GM19193 (cell line): ENCODE results near the gene TMEM44.

Experiments
- POLR2A ChIP-seq: IDR thresholded peaks from 4 replicates; pipeline ENCODE4 v1.6.1; 2011; ENCODE audit not compliant: insufficient read depth, insufficient read length; ENCODE audit errors: extremely low read depth

The TMEM44 gene

DNA sequence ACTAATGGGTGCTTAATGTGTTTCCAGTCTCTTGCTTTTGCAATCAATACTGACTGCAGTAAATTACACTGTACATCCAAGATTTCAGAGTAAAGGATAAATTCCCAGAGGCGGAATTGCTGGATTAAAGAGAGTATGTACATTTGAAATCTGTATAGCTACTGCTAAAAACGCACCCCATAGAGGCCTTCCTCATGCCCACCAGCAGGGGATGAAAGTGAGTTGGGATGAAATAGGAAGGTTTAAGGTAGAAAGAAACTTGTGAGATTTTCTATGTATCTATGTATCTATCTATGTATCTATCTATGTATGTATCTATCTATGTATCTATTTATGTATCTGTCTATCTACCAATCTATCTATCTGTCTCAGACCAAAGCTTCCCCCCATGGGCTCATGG, 28.4 kb downstream of the TMEM44 start:
- TF ChIP-seq POLR2A: no peak

DNA sequence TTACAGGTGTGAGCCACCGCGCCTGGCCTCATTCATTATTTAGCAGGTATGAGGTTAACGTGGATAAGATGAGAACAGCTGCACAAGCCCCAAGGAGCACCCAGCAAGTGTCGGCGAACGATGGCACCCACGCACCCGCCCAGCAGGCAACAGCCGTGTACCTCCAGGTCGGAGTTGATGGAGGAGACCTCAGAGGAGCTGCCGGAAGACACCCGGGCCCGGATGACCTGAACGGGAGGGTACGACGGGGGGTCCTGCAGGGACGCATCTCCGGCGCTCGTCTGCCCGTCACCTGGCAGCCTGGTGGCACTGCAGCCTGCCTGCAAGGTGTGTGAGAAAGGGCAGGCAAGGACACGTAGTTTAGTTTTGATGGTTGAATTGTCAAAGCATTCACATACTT, 29.1 kb downstream of the TMEM44 start:
- no peak for TF ChIP-seq POLR2A

DNA sequence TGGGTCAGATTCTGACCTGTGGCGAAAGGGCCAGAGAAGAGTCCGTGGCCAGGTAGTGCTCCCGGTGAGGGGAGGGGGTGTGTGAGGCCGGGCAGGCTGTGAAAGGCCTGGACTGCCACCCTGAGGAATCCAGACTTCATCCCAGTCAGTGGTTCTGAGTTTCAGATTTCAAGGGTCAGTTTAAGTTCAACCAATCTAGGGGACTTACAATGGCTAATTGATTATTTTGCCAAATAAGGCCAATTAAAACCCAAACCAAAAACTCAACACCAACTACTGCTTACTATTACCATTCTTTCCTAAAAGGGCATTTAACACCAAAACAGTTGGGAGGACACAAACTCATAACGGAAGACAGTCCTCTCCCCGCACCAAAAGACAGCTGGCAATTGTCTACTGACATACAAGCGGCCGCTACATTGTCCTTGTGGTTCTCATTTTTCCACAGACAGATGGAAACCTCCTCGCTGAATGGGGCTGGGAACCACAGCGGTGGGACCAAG, 30.5 kb downstream of the TMEM44 start:
- no peak for TF ChIP-seq POLR2A

DNA sequence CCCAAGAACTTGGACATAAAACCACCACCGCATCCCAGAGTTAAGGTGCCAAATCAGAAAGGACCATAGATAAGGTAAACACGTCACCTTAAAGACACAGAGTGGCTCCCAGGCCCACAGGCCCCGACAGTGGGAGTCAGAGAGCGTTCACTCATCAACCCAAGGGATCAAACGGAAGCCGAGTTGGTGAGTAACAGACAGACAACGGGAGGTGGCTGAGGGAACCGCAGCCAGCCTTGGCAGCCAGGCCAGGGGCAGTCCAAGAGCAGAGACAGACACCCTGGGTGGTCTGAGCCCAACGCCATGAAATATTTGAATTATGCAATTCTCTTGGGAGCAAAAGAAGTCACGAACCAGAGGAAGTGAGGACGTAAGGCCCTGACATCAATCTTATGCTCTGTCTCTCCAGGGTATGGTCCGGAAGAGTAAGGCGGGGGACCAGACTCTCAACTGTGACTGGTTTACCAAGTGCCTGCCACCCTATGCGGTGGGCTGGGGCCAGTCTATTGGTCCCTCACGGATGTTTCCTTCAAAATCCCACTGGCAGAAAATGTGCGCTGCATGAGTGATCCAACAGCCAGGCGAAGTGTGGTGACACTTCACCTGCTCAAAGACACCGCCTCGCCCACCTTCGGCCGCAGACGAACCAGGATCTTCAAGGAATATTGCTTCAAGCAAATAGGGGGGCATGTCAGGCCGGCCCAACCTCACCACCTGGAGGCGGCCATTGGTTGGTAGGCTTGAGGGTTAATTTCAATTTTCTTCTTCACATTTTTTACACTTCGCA, 34.3 kb downstream of the TMEM44 start:
- TF ChIP-seq POLR2A: no peak

DNA sequence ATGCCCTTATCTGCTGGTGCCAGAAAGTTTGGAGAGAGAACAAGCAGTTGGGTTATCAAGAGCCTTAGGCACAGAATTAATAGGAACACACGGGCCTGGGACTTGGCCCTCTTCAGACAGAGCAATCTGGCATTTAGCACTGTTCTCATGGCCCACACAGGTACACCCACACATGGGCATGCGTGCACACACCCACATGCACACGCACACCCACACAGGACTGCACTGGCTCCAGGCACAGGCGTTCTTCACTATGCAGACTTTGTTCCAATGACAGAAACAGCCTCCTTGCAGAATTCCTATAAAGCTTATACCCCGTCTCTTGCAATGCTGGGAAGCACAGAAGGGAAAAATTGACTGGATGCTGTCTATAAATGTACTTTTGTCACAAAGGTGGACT, 36.3 kb downstream of the TMEM44 start:
- no peak for TF ChIP-seq POLR2A

DNA sequence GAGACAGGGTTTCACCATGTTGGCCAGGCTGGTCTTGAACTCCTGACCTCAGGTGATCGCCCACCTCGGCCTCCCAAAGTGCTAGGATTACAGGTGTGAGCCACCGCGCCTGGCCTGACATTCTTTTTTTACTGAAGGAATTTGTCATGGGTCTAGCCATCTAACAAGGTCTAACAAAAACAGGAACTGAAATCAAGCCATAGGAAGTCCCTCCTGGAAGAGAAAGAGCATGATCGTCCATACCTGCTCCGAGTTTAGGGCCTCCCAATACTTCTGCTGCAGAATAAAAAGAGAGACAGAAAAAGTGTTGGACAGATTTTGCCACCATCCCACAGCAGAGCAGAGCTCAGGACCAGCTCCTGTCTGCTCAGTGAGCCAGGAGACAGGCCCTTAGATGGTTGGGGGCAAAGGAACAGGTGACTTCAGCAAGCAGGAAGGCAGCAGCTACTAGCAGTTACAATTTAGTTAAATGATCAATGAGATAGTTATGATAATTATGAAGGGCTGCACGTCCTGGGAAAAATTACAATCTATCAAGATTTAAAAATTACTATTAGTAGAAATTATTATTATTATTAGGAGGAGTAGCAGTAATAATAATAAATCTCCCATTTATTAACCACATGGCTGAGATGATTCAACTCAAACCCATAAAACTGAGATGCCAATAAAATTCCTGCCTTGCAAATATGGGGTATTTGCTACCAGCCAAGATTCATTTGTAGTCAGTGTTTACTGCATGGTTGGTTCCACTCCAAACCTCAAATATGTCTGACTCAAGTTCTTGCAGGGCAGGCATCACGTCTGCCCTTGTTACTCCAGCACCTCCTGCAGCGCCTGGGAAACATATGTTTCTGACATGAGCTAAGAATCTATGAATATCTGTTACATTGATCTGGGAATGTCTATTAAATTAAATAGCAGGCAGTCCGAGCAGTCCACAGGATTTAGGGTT, 40.1 kb downstream of the TMEM44 start:
- TF ChIP-seq POLR2A: no peak

DNA sequence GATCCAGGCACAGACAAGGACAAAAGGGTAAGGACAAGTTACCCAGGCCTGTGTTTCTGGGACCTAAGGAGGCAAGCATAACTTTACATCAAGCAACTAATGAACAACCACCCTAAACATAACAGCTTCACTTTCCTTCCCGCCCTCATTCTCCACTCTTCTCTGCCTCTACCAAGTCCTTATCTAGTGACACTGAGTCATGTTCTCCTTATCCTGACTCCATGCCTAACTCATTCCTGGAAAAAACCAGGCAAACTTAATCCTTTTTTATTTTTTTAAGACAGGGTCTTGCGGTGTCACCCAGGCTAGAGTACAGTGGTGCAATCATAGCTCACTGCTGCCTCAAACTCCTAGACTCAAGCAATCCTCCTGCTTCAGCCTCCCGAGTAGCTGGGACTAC, 44.5 kb downstream of the TMEM44 start:
- no peak for TF ChIP-seq POLR2A

DNA sequence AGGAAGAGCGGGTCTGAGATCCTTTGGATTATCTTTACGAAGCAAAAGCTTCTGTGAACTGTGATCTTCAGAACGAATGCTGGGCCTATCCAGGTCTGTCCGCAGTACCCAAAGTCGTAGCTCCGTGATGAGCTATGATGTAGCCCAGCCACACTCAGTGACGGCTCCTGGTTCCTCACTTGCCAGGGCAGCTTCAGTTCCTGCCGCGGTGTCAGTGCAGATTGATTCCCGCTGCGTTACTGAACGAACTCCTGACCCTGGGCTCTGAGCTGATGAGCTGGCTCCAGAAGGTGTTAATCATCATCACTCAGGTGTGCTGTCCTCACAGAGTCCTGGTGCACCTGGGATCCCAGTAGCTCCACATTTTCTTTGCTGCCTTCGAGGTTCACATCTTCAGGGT, 45.0 kb downstream of the TMEM44 start:
- no peak for TF ChIP-seq POLR2A

DNA sequence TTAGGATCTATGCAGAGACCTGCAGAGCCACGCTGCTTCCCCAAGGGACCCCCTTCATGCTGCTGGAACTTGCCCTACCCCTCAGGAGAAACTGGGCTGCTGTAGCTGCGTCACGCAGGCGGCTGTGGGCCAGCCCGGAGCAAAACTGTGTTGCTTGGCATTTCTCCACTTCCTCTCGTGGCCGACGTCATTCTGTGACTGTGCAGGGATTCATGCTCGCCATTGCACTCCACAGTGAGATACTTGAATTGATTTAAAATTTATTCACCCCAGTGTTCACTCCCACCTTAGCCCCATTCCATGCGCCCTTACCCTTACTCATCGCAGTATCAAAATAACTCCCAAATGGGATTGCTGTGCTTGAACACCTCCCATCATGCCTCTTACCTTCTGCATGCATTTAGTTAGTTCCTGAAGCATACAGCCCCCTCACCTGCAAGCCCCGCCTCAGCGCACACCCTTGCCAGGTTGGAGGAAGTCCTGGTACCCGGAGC, 45.7 kb downstream of the TMEM44 start:
- TF ChIP-seq POLR2A: peak; percentile 14

DNA sequence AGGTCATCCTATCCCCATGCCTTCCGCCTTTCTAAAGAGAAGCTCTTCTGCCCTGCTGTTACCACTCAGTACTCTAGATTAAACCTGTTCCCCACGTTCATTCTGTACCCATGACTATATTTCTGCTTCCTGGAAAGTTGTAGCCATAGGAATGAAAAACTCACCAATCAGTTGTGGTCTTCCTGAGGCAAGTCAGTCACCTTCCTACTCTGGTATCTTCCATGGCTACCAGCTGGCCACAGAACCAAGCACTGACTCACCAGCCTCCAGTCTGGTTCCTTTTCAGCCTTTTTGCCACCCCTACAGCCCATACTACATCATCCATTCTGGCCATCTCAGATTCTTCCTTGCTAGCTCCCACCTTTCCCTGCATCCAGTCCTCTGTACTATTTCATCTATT, 46.4 kb downstream of the TMEM44 start:
- TF ChIP-seq POLR2A: no peak

DNA sequence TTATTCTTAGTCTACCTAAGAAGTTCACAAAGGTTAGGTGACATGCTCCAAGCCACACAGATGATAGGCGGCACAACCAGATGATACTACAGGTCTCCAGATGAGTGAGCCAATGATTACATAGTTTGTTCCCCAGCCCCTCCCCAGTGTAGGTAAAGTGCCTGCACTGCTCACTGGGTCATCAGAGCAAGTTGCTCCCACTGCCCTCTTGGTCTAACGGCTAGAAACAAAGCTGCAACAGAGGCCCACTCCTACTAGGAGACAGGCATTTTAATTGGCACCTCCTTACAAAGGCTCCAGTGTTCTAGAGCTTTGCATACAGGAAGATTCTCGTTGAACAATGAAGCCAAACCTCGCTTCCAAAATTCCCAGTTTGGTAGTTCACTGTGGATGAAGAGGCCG, 47.3 kb downstream of the TMEM44 start:
- no peak for TF ChIP-seq POLR2A

DNA sequence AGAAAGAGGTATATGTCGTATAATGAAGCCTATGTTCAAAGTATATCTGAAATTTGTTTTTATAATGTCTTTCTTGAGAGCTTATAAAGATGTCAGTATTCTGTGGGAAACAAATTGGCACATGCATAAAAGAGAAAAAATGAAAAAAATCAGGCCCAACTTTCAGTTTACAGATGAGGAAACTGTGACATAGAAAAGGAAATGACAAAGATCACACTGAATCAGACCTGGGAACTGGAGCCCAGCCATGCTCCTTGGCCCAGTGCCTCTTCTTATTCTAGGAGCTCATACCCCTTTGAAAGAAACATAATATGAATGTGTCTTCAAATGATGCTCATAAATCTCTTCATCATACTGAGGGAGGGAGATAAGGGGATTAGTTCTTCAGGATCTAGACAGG, 48.4 kb downstream of the TMEM44 start:
- no peak for TF ChIP-seq POLR2A

DNA sequence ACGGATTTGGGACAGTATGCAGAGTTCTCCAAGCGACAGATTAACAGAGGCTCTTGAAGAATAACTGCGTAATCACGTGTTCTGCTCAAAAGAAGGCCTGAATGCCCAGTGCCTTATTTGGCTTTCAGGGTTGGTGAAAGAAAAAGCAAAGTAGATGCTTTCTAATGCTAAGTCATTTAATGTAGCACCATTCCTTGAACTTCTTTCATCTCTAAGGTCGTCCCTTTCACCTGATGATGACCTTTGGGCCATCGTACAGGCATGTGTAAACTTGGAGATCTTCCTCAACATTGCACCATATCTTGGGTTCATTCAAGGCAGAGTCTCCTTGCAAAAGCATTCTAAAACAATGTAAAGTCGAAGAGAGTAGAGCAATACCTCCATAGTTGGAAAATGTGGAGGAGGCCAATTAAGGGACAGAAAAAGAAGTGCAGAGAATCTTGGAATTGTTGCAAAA, 48.9 kb downstream of the TMEM44 start:
- TF ChIP-seq POLR2A: no peak

DNA sequence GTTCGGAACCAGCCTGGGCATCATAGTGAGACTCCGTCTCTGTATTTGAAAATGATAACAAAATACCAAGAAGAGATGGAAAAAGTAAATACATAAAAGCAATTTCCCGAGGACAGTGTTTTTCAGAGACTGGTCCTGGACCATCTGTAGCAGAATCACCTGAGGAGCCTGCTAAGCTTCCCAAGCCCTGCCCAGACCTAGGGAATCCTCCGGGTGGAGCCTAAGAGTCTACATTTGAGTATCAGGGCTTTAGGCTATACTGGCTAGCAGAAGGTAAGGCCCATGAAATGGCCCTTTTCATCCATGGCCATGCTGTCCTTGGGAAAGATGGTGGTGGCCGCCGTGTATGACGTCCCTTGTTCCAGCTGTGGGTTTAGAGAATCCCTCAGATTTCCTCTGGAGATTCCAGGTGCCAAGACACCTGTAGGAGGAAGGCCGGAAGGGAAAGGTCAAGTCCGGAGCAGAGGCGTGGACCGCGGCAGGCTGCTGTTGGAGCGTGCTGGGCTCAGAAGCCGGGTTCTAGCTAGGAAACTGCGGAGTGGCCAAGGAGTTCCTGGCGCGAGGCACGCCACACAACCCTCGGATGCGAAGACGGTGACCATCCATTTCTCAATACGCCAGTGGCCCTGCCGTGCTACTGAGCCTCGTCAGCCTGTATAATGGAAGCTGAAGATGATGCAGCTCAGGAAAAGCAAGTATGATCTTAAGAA, 50.9 kb downstream of the TMEM44 start:
- no peak for TF ChIP-seq POLR2A
